HCT116 (cell line): Measurements from ENCODE around the gene NOL9. TPM values are rescaled to one million over a fixed set of nuclear protein-coding genes. Genes with fewer than 3 reads are reported as not detected.

Source experiments
- ATAC-seq: fragments of 200-7000 bp; cut with Tn5 transposase; 2 replicates; pipeline ENCODE4 v1.9.1; 2020; ENCODE audit warnings: mild to moderate bottlenecking, moderate library complexity
- BruUV-seq: library from RNA; stranded (reverse); fragments of 400-500 nt; replicated peaks from 2 replicates; lab custom pipeline; 2021; lab: Mats Ljungman, UMichigan
- CTCF ChIA-PET: fragments of 300-600 bp; sonication (Branson Sonifier 250); formaldehyde crosslinking; loops from one replicate; lab custom pipeline; 2021; ENCODE audit warnings: antibody characterized with exemption; lab: Charles Lee
- POLR2A ChIA-PET: fragments of 300-600, 350-600 bp; sonication (Branson Sonifier 250); formaldehyde crosslinking; loops from one replicate; lab custom pipeline; 2021; ENCODE audit warnings: antibody characterized with exemption; lab: Charles Lee
- RAD21 ChIA-PET, 2 experiments: fragments of 300-600 bp; sonication (Branson Sonifier 250); formaldehyde crosslinking; loops; one replicate each; lab custom pipeline; 2023; ENCODE audit warnings: low total read pairs in 2 of 2; ENCODE audit not compliant: uncharacterized antibody in 2 of 2, unreplicated experiment in 2 of 2, low non-redundant PET in 1 of 2; lab: Charles Lee
- DNase-seq: peaks from one replicate; pipeline ENCODE4 v3.0.0-alpha.2; 2010; ENCODE audit warnings: low read depth, low spot score
- H2AFZ ChIP-seq: fragments of 200-600 bp; shearing (Covaris generic), sonication (generic); 2 replicates; pipeline ENCODE4 v1.6.1; 2017; ENCODE audit warnings: low read depth, mixed run types, mixed read lengths, antibody characterized with exemption, low read length; ENCODE audit not compliant: poor library complexity, severe bottlenecking
- H3K27ac ChIP-seq: 2 replicates; pipeline ENCODE4 v1.5.1; 2012; ENCODE audit warnings: low read depth, low read length
- H3K27me3 ChIP-seq: fragments of 200-600 bp; sonication (generic); 2 replicates; pipeline ENCODE4 v1.6.1; 2016; ENCODE audit warnings: mixed run types, low read length, mixed read lengths; ENCODE audit not compliant: insufficient read depth
- H3K36me3 ChIP-seq, 2 experiments: fragments of 200-500 bp in 1 of 2; fragments of 200-600 bp in 1 of 2; sonication (Bioruptor generic) in 1 of 2; sonication (generic) in 1 of 2; 2 replicates each; pipeline versions ENCODE4 v1.5.1 to v1.6.1; 2014 to 2016; ENCODE audit warnings: low read length in 2 of 2, inconsistent platforms in 1 of 2, mixed read lengths in 1 of 2, mixed run types in 1 of 2; ENCODE audit not compliant: insufficient read depth in 2 of 2, control insufficient read depth in 1 of 2
- H3K4me1 ChIP-seq, 2 experiments: fragments of 200-600 bp in 1 of 2; sonication (generic) in 1 of 2; 2 replicates each; pipeline versions ENCODE4 v1.5.1 to v1.6.1; 2012 to 2017; ENCODE audit warnings: low read length in 2 of 2, inconsistent platforms in 1 of 2, mild to moderate bottlenecking in 1 of 2, mixed read lengths in 1 of 2, mixed run types in 1 of 2, moderate library complexity in 1 of 2; ENCODE audit not compliant: insufficient read depth in 2 of 2, control insufficient read depth in 1 of 2
- H3K4me2 ChIP-seq: fragments of 200-600 bp; sonication (generic); 2 replicates; pipeline ENCODE4 v1.6.1; 2017; ENCODE audit warnings: mixed run types, low read length, mixed read lengths
- H3K4me3 ChIP-seq, 2 experiments: fragments of 200-600 bp in 1 of 2; sonication (generic) in 1 of 2; replicated peaks in 1 of 2; 2 replicates each; pipeline ENCODE4 v1.5.1; 2011 to 2016; ENCODE audit warnings: low read length in 2 of 2, control low read depth in 1 of 2, low read depth in 1 of 2, mild to moderate bottlenecking in 1 of 2, mixed read lengths in 1 of 2, mixed run types in 1 of 2
- H3K79me2 ChIP-seq: fragments of 200-600 bp; sonication (generic); 2 replicates; pipeline ENCODE4 v1.6.1; 2017; ENCODE audit warnings: mild to moderate bottlenecking, mixed run types, low read length, moderate library complexity, mixed read lengths; ENCODE audit not compliant: insufficient read depth
- H3K9ac ChIP-seq: fragments of 200-600 bp; sonication (generic); 2 replicates; pipeline ENCODE4 v1.6.1; 2016; ENCODE audit warnings: low read length, mixed read lengths
- H3K9me2 ChIP-seq: fragments of 200-600 bp; sonication (generic), shearing (Covaris generic); 2 replicates; pipeline ENCODE4 v1.6.1; 2017; ENCODE audit warnings: mixed run types, mild to moderate bottlenecking, moderate library complexity; ENCODE audit not compliant: insufficient read depth
- H3K9me3 ChIP-seq, 2 experiments: fragments of 200-500 bp in 1 of 2; fragments of 200-600 bp in 1 of 2; sonication (Bioruptor generic) in 1 of 2; sonication (generic) in 1 of 2; 2 replicates each; pipeline ENCODE4 v1.6.1; 2014 to 2017; ENCODE audit warnings: low read length in 2 of 2, mixed read lengths in 2 of 2, inconsistent platforms in 1 of 2, low read depth in 1 of 2, mild to moderate bottlenecking in 1 of 2, mixed run types in 1 of 2, moderate library complexity in 1 of 2; ENCODE audit not compliant: control insufficient read depth in 1 of 2, insufficient read depth in 1 of 2
- H4K20me1 ChIP-seq: fragments of 200-600 bp; sonication (generic), shearing (Covaris generic); 2 replicates; pipeline ENCODE4 v1.6.1; 2017; ENCODE audit warnings: mixed run types, mild to moderate bottlenecking, moderate library complexity; ENCODE audit not compliant: insufficient read depth
- ATF3 ChIP-seq: IDR thresholded peaks from 2 replicates; pipeline ENCODE4 v1.6.1; 2012
- EGR1 ChIP-seq: IDR thresholded peaks from 2 replicates; pipeline ENCODE4 v1.6.1; 2012; ENCODE audit warnings: low read depth
- ELF1 ChIP-seq: IDR thresholded peaks from 2 replicates; pipeline ENCODE4 v1.6.1; 2012; ENCODE audit warnings: low read depth, borderline replicate concordance
- EZH2phosphoT487 ChIP-seq: fragments of 200-600 bp; IDR thresholded peaks from 2 replicates; pipeline ENCODE4 v1.6.1; 2018; ENCODE audit warnings: antibody characterized with exemption, borderline replicate concordance
- FOSL1 ChIP-seq: IDR thresholded peaks from 2 replicates; pipeline ENCODE4 v1.6.1; 2012; ENCODE audit warnings: low read depth
- MAX ChIP-seq: IDR thresholded peaks from 2 replicates; pipeline ENCODE4 v1.6.1; 2012
- POLR2A ChIP-seq: IDR thresholded peaks from 2 replicates; pipeline ENCODE4 v1.7.0; 2011; ENCODE audit warnings: borderline replicate concordance; ENCODE audit not compliant: insufficient read depth, insufficient read length; ENCODE audit errors: extremely low read depth
- RAD21 ChIP-seq: IDR thresholded peaks from 2 replicates; pipeline ENCODE4 v1.6.1; 2012; ENCODE audit warnings: low read depth, mild to moderate bottlenecking
- REST ChIP-seq: IDR thresholded peaks from 2 replicates; pipeline ENCODE4 v1.6.1; 2012; ENCODE audit warnings: low read depth
- SRF ChIP-seq: IDR thresholded peaks from 2 replicates; pipeline ENCODE4 v1.6.1; 2012; ENCODE audit warnings: low read depth
- TCF7L2 ChIP-seq: IDR thresholded peaks from 2 replicates; pipeline ENCODE4 v1.7.0; 2011; ENCODE audit warnings: borderline replicate concordance, inconsistent platforms; ENCODE audit not compliant: insufficient read depth, insufficient read length; ENCODE audit errors: extremely low read depth
- YY1 ChIP-seq: IDR thresholded peaks from 2 replicates; pipeline ENCODE4 v1.6.1; 2011; ENCODE audit warnings: low read length, low read depth, moderate library complexity, mild to moderate bottlenecking; ENCODE audit not compliant: insufficient replicate concordance; ENCODE audit errors: extremely low read depth
- ZBTB33 ChIP-seq: IDR thresholded peaks from 2 replicates; pipeline ENCODE4 v1.6.1; 2011; ENCODE audit warnings: mild to moderate bottlenecking, low read length, moderate library complexity; ENCODE audit not compliant: insufficient replicate concordance; ENCODE audit errors: extremely low read depth
- ZFX ChIP-seq: fragments of 450-650 bp; IDR thresholded peaks from 2 replicates; pipeline ENCODE4 v1.6.1; 2017
- intact Hi-C: fragments of 100-400 bp; cut with micrococcal nuclease; formaldehyde crosslinking; loops from 2 replicates; pipeline ENCODE4 v1.10.0; 2022
- total RNA-seq: library from RNA; stranded (reverse); gene quantifications from one replicate; pipeline ENCODE4 v1.2.1, GENCODE V29; 2021; ENCODE audit not compliant: unreplicated experiment

NOL9 gene
- total RNA-seq, 1 experiment from 2014 or later = 46.4 TPM

GRCh38 chr1:6546326-6546725 is 8.0 kb downstream of the NOL9 start (continued):
- TF ChIP-seq REST (no peak), MAX (no peak), RAD21 (no peak)

- no peak overlapping the region for H3K4me2 ChIP-seq
- POLR2A ChIA-PET = no interaction called here
- RAD21 ChIA-PET = no interaction called here
- ATAC-seq (no peak), DNase-seq (no peak)
- no peak overlapping the region for H3K4me3 ChIP-seq
- no peaks in the 10 kb centered on the region for H3K9me3 ChIP-seq
- H3K9ac ChIP-seq = no peak overlapping the region
- H3K27me3 ChIP-seq = no peaks in the 10 kb centered on the region
- H4K20me1 ChIP-seq = peaks cover 12% of the 10 kb centered on the region; the same call in 1 of the 2 replicates
- no TSS peak for BruUV-seq
- no peaks in the 10 kb centered on the region for H3K9me2 ChIP-seq
- H3K79me2 ChIP-seq = peaks cover 46% of the 10 kb centered on the region
- intact Hi-C loops = no loop called here
- peaks cover 45 to 59% of the 10 kb centered on the region in 2 experiments for H3K36me3 ChIP-seq
- H3K27ac ChIP-seq = no peak overlapping the region
- CTCF ChIA-PET = no interaction called here
- H2AFZ ChIP-seq = no peak overlapping the region
- H3K4me1 ChIP-seq = no peaks in the 10 kb centered on the region
- no peak for TF ChIP-seq REST
- no peak for TF ChIP-seq FOSL1
- TF ChIP-seq EZH2phosphoT487 = no peak
- TF ChIP-seq TCF7L2 = no peak
- no peak for TF ChIP-seq EGR1
- TF ChIP-seq ELF1 = no peak
- no peak for TF ChIP-seq ZFX
- no peak for TF ChIP-seq RAD21
- TF ChIP-seq SRF = no peak
- no peak for TF ChIP-seq ATF3
- TF ChIP-seq YY1 = no peak
- TF ChIP-seq POLR2A = no peak
- TF ChIP-seq ZBTB33 = no peak
Measured at GRCh38 chr1:6545276-6546112, 8.8 kb downstream of the NOL9 start.
